ENCODE data around the gene ZNF358. TPM values are rescaled to one million over a fixed set of nuclear protein-coding genes. Genes with fewer than 3 reads are reported as not detected.
A peak's percentile ranks its signal among the peaks of the same experiment; 100 is the strongest.

ZNF358 gene
- total RNA-seq, 1 donor from 2014 or later, result 41.1 TPM

DNA sequence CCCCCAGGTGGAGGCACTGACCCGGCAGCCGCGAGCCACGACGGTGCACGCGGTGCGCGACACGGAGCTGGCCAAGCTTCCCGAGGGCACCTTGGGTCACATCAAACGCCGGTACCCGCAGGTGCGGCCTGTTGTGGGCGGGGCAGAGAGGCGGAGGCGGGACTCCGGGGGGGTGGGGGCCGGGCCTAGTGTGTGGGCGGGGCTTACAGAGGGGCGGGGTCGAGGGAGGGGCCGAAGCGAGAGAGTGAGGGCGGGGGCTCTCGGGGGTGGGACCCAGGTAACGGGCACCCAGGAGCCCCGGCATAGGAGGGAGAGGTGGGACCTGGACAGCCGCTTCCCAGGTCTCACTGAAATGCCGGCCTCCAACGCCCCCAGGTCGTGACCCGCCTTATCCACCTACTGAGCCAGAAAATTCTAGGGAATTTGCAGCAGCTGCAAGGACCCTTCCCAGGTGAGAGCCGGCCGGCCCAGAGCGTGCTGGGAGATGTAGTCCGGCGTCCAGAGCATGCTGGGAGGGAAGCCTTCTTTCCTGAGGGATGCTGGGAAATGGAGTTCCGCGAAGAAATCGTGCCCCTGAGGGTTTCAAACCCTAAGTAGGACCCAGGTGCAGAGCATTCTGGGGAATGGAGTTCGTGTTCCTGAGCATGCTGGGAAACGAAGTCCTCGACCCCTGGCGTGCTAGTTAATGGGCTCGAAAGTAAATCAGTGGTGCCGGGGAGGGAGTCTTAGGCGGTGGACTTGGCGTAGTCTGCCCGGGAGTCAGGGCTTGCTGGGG, 35.3 kb downstream of the ZNF358 start:
- Histone ChIP-seq H3K27ac (ENCODE audit: low read depth, low read length) (no peak overlapping the region), H2AFZ (ENCODE audit: low read depth, low read length) (no peak overlapping the region), H3K4me3 (ENCODE audit: insufficient read depth, low read depth, low read length) (no peak overlapping the region), H3K9me3 (ENCODE audit: insufficient read depth, low read depth, low read length) (no peaks in the 10 kb centered on the region), H3K79me2 (ENCODE audit: insufficient read depth, low read length) (no peaks in the 10 kb centered on the region), H3K4me2 (ENCODE audit: low read length) (no peak overlapping the region), H3K36me3 (ENCODE audit: insufficient read depth, low read length) (no peaks in the 10 kb centered on the region), H3K9ac (ENCODE audit: low read length) (no peak overlapping the region), H3K4me1 (ENCODE audit: insufficient read depth, low read length) (no peaks in the 10 kb centered on the region), H4K20me1 (ENCODE audit: insufficient read depth, low read length) (no peaks in the 10 kb centered on the region), H3K27me3 (ENCODE audit: insufficient read depth, low read length) (no peaks in the 10 kb centered on the region)
- peak overlapping the region; percentile 58 for H3K27ac Mint-ChIP-seq (ENCODE audit: unreplicated experiment)
- peaks cover 3% of the 10 kb centered on the region for H3K4me1 Mint-ChIP-seq (ENCODE audit: low read depth, unreplicated experiment)
- H3K4me3 Mint-ChIP-seq (ENCODE audit: unreplicated experiment), result peak overlapping the region; percentile 73
- FAIRE-seq (no peak), DNase-seq (ENCODE audit: low read depth) (no peak)
- TF ChIP-seq CTCF (IDR thresholded peaks at IDR 0.05; ENCODE audit: insufficient read depth, low read depth, low read length) (no peak), EZH2 (IDR thresholded peaks at IDR 0.05; ENCODE audit: insufficient read depth, low read length) (no peak)
- H3K36me3 Mint-ChIP-seq (ENCODE audit: low read depth, unreplicated experiment), result peaks cover 21% of the 10 kb centered on the region
- H3K9me3 Mint-ChIP-seq (ENCODE audit: unreplicated experiment), result no peaks in the 10 kb centered on the region
- H3K27me3 Mint-ChIP-seq (ENCODE audit: low read depth, unreplicated experiment), result no peaks in the 10 kb centered on the region

DNA sequence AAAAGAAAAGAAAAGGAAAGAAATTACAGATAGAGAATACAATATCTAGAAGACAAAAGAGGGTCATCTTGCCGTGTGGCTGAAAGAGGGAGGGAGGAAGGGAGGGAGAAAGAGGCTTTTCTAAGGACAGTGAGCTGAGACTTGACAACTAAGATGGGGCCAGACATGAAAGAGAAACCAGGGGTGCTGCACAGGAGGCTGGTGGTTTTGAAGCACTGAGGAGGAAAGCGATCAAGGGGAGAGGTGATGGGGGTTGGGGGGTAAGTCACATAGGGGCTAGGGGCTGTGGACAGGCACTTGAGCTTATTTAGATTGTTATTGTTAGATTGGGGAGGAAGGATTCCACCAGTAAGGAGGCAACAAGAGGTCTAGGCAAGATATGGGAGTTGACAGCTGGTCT, 36.9 kb downstream of the ZNF358 start:
- FAIRE-seq (no peak), DNase-seq (ENCODE audit: low read depth) (no peak)
- H3K79me2 ChIP-seq (ENCODE audit: insufficient read depth, low read length), result no peaks in the 10 kb centered on the region
- peaks cover 3% of the 10 kb centered on the region for H3K4me1 Mint-ChIP-seq (ENCODE audit: low read depth, unreplicated experiment)
- no peak overlapping the region for H2AFZ ChIP-seq (ENCODE audit: low read depth, low read length)
- no peak overlapping the region for H3K4me3 Mint-ChIP-seq (ENCODE audit: unreplicated experiment)
- TF ChIP-seq EZH2 (IDR thresholded peaks at IDR 0.05; ENCODE audit: insufficient read depth, low read length), result no peak
- no peak for TF ChIP-seq CTCF (IDR thresholded peaks at IDR 0.05; ENCODE audit: insufficient read depth, low read depth, low read length)
- H4K20me1 ChIP-seq (ENCODE audit: insufficient read depth, low read length), result no peaks in the 10 kb centered on the region
- H3K9me3 Mint-ChIP-seq (ENCODE audit: unreplicated experiment), result no peaks in the 10 kb centered on the region
- no peaks in the 10 kb centered on the region for H3K27me3 Mint-ChIP-seq (ENCODE audit: low read depth, unreplicated experiment)
- H3K36me3 Mint-ChIP-seq (ENCODE audit: low read depth, unreplicated experiment), result peaks cover 27% of the 10 kb centered on the region
- no peak overlapping the region for H3K4me2 ChIP-seq (ENCODE audit: low read length)
- no peak overlapping the region for H3K4me3 ChIP-seq (ENCODE audit: insufficient read depth, low read depth, low read length)
- no peaks in the 10 kb centered on the region for H3K4me1 ChIP-seq (ENCODE audit: insufficient read depth, low read length)
- no peak overlapping the region for H3K27ac ChIP-seq (ENCODE audit: low read depth, low read length)
- no peak overlapping the region for H3K9ac ChIP-seq (ENCODE audit: low read length)
- H3K27ac Mint-ChIP-seq (ENCODE audit: unreplicated experiment), result peak overlapping the region; percentile 55
- no peaks in the 10 kb centered on the region for H3K27me3 ChIP-seq (ENCODE audit: insufficient read depth, low read length)
- peaks cover 7% of the 10 kb centered on the region for H3K36me3 ChIP-seq (ENCODE audit: insufficient read depth, low read length)
- H3K9me3 ChIP-seq (ENCODE audit: insufficient read depth, low read depth, low read length), result no peaks in the 10 kb centered on the region

- Histone ChIP-seq H3K4me1 (ENCODE audit: insufficient read depth, low read length) (no peaks in the 10 kb centered on the region), H3K9ac (ENCODE audit: low read length) (no peak overlapping the region), H3K4me3 (ENCODE audit: insufficient read depth, low read depth, low read length) (no peak overlapping the region), H3K27me3 (ENCODE audit: insufficient read depth, low read length) (no peaks in the 10 kb centered on the region), H3K9me3 (ENCODE audit: insufficient read depth, low read depth, low read length) (no peaks in the 10 kb centered on the region), H3K27ac (ENCODE audit: low read depth, low read length) (no peak overlapping the region), H3K36me3 (ENCODE audit: insufficient read depth, low read length) (peaks cover 11% of the 10 kb centered on the region), H3K79me2 (ENCODE audit: insufficient read depth, low read length) (no peaks in the 10 kb centered on the region), H2AFZ (ENCODE audit: low read depth, low read length) (no peak overlapping the region), H4K20me1 (ENCODE audit: insufficient read depth, low read length) (no peaks in the 10 kb centered on the region), H3K4me2 (ENCODE audit: low read length) (no peak overlapping the region)
- TF ChIP-seq CTCF (IDR thresholded peaks at IDR 0.05; ENCODE audit: insufficient read depth, low read depth, low read length), result no peak
- no peak for TF ChIP-seq EZH2 (IDR thresholded peaks at IDR 0.05; ENCODE audit: insufficient read depth, low read length)
- peaks cover 3% of the 10 kb centered on the region for H3K4me1 Mint-ChIP-seq (ENCODE audit: low read depth, unreplicated experiment)
- H3K4me3 Mint-ChIP-seq (ENCODE audit: unreplicated experiment), result no peak overlapping the region
- no peaks in the 10 kb centered on the region for H3K27me3 Mint-ChIP-seq (ENCODE audit: low read depth, unreplicated experiment)
- peaks cover 35% of the 10 kb centered on the region for H3K36me3 Mint-ChIP-seq (ENCODE audit: low read depth, unreplicated experiment)
- FAIRE-seq (no peak), DNase-seq (ENCODE audit: low read depth) (no peak)
- no peak overlapping the region for H3K27ac Mint-ChIP-seq (ENCODE audit: unreplicated experiment)
- H3K9me3 Mint-ChIP-seq (ENCODE audit: unreplicated experiment), result no peaks in the 10 kb centered on the region
Measured at GRCh38 chr19:7554565-7554964, 38.7 kb downstream of the ZNF358 start.
